Left kidney (tissue), 8 donors: ENCODE data around the gene PLEKHF1. TPM values are rescaled to one million over a fixed set of nuclear protein-coding genes. Genes with fewer than 3 reads are reported as not detected.
"Not testable (repeated sequence)": the region's sequence is repeated elsewhere in the genome, so short reads cannot be mapped to it uniquely, and the experiment has no call there.

Experiments used
- DNase-seq: peaks from one replicate; pipeline ENCODE4 v3.0.0-alpha.2; 2013
- long read RNA-seq, 8 donors: transcript quantifications; one replicate each; lab custom pipeline, GENCODE V29; 2026
- polyA plus RNA-seq: library from polyadenylated mRNA; unstranded; fragments of 120-200 nt; gene quantifications from one replicate; pipeline ENCODE4 v1.2.1, GENCODE V29; 2013; ENCODE audit not compliant: insufficient read length

The PLEKHF1 gene, protein sequence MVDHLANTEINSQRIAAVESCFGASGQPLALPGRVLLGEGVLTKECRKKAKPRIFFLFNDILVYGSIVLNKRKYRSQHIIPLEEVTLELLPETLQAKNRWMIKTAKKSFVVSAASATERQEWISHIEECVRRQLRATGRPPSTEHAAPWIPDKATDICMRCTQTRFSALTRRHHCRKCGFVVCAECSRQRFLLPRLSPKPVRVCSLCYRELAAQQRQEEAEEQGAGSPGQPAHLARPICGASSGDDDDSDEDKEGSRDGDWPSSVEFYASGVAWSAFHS
- polyA plus RNA-seq: 1.2 TPM
- long read RNA-seq, donor 1, partial matches to known transcripts: 0 of 3 reads
- long read RNA-seq, donor 1, other reads (novel, unspliced or antisense): 0 of 3 reads
- long read RNA-seq, donor 2, partial matches to known transcripts: 0 of 2 reads
- long read RNA-seq, donor 2, other reads (novel, unspliced or antisense): 0 of 2 reads
- long read RNA-seq, donor 3, partial matches to known transcripts: 0 of 2 reads
- long read RNA-seq, donor 3, other reads (novel, unspliced or antisense): 0 of 2 reads
- long read RNA-seq, donor 4: 0 reads
- long read RNA-seq, donor 5, partial matches to known transcripts: 0 of 3 reads
- long read RNA-seq, donor 5, other reads (novel, unspliced or antisense): 0 of 3 reads
- long read RNA-seq, donor 6, partial matches to known transcripts: 0 of 3 reads
- long read RNA-seq, donor 6, other reads (novel, unspliced or antisense): 0 of 3 reads
- long read RNA-seq, donor 7: 0 reads
- long read RNA-seq, donor 8: 0 reads

DNA sequence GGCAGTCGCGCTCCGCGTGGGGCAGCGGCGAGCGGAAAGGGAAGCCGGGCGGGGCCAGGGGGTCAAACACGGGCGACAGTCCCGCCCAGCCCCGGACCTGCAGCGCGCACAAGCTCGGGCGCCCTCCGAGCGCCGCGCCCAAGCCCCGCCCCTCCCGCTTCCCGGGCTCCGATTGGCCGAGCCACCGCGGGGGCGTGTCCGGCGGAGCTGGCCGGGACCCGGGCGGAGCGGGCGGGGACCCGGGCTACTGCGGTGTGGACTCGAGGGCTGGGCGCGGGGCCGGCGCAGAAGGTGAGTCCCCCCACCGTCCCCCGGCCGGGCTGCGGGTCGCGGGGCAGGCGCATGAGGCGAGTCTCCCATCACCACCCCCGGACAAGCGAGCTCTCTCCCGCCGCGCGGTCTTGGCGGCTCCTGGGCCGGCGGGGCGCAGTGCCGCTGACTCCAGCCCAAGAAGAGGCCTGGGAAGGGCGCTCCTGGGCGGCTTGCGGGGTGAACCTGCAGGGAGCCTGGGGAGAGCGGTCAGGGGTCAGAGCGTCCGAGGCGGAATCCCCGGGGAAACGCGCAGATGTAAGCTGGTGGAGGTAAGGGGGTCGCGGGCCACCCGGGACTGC, at the start of gene PLEKHF1:
Gene PLEKHF1, plus strand, starts transcription at position 247 of the 611 bp plus-strand sequence. CDS start 8,379 bp downstream, outside the sequence.
- peak; percentile 83 for DNase-seq

GRCh38 chr19:29615891-29616425, 49.3 kb upstream of the PLEKHF1 start:
- no peak for DNase-seq

- no peak for DNase-seq
These were observed 48.7 kb upstream of the PLEKHF1 start for GRCh38 chr19:29616541-29616940.

DNA sequence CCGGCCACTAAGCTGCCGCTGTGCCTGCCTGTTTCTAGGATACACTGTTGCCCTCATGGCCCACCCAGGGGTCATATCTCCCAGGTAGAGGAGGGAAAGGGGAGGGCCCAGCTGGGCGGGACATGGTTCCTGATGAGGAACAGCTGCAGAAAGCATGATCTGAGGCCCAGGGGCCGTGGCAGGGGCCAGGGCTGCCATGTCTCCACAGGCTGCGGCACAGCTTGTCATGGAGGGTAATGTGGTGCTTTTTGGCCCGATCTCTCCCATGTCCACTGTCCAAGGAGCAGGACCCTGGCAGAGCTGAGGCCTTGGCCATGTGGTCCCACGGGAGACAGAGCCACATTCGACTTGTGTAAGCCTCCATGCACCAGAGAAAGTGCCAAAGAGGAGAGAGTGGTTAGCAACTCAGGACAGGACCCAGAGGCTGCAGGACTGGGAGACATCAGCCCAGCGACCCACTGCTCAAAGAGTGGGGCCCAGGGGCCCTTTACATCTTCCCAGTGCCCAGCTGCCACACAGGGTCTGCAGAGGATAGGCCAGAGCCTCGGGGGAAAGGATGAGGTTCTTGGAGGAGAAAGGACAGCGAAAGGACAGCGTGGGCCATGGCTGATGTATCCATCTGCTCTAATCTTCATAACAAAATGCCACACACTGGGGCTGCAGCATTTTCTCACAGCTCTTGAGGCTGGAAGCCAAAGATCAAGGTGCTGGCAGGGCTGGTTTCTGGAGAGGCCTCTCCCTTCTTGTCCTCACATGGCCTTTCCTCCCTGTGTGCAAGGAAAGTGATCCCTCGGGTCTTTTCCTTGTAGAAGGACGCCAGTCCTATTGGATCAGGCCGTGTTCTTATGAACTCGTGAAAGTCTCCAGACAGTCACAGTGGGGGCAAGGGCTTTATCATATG, 47.6 kb upstream of the PLEKHF1 start:
- no peak for DNase-seq

DNA sequence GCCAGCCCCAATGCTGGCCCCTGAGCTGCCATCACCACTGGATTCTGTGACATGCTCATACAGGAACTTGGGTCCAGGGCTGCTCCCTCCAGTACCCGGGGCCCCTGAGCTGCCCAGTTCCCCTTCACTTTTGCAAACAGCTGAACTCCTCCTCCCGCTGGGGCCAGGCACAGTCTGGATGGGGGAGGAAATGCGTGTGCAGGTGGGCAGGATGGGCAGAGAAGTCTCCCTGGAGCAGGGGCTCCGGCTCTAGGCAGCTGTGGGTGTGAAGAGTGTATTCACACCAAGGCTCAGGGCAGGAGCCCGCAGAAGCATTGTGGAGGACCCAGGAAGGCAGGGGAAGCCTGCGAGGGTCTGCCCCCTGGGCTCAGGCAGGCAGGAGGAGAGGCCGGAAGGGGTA, 46.8 kb upstream of the PLEKHF1 start:
- no peak for DNase-seq

- DNase-seq: no peak
These were observed 46.4 kb upstream of the PLEKHF1 start for GRCh38 chr19:29618871-29619270.

DNA sequence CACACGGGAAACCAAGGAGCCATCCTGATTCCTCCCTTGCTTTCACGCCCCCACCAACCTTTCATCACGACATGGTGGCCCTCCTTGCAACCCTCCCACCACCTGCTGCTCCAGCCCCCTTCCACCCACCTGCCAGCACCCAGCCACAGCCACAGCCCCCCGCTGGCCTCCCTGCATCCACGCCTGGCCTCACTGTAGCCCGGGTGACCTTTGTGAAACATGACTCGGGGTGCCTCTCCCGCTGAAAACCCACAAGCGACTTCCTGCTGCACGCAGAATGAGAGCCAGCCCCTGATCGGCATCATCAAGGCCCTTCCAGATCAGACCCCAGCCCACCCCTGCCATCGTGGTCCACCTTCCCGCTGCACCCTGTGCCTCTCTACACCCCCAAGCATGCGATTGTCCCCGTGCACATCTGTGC, 44.3 kb upstream of the PLEKHF1 start:
- no peak for DNase-seq

- no peak for DNase-seq
These were observed 42.8 kb upstream of the PLEKHF1 start for GRCh38 chr19:29622166-29623070.

DNA sequence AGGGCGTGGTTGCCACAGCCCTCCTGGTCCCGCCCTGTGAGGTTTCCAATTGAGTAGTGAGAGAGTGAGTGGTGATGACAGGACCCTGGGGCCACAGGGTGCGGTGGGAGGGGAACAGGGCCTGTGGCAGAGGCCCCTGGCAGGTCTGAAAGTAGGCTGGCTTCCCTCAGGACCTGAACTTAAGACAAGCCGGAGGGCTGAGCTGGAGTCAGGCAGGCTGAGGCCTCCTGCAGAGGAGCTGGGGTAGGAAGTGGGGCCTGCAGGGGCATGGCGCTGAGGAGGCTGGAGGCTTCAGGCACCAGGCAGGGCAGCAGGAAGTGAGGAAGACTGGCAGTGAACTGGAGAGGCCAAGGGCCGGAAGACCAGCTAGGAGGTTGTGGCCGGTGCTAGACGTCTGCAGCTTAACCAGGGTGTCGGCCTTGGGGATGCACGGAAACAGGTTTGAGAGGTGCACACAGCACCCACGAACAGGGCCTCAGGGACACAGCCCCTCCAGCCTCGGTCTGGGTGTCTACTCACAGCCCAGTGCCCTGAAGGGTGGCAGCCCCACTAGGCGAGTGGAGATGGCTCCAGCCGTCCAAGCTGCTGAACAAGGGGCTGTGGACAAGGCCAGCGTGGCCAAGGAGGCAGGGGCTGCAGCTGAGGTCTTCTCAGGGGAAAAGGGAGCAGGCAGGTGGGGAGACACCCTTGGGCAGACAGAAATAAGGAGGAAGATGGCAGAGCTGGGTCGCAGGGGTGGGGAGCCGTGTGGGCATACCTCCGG, 41.4 kb upstream of the PLEKHF1 start:
- no peak for DNase-seq

GRCh38 chr19:29624489-29625185, 40.6 kb upstream of the PLEKHF1 start:
- no peak for DNase-seq

DNA sequence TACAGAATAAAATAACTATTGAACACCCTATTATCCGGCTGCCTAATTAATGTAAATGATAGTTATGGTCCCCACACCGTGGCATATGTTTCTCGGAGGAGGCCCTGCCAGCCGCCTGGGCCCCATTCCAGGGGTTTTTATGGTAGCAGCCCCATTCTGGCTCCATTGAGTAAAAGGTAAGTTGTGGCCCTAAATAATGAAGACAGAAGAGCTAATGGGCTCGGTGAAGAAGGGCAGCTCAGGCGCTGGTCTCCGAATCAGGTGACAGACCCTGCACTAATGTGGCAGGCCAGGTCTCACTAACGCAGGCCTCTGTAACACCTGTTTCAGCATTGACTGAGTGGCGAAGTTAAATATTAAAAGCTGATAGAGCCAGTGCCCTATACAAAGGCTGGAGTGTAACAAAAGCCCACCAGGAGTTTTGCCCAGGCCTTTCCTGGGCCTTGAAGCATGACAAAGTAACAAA, 40.0 kb upstream of the PLEKHF1 start:
- DNase-seq: no peak

GRCh38 chr19:29626386-29626785, 38.9 kb upstream of the PLEKHF1 start:
- no peak for DNase-seq

GRCh38 chr19:29626832-29627231, 38.4 kb upstream of the PLEKHF1 start:
- DNase-seq: not testable (repeated sequence)

DNA sequence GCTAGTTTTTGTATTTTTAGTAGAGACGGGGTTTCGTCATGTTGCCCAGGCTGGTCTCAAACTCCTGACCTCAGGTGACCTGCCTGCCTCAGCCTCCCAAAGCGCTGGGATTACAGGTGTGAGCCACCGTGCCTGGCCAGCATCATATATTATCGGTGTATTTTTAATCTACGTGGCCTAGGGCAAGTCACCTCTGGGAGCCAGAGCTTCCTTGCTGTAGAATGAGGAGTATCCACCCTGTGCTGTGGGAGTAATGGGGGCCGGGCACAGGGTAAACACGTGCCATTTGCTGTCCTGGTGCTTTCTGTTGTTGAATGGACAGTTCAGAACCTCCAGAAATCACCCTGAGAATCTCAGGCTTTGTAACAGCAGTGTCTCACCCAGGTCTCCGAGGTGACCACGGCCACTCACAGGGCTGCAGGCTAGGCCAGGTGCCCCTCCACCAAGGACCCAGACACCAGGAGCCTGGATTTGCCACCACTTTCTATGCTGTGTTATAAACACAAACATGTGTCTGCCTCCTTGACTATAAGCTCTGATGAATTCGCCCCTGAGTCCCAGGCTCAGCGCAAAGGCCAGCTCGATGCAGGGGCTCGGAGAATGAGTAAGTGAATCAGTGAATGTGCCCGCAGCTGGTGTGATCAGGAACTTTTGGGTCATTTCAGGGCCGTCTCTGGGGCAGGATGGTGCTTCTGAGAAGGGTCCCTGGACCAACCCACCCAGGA, 36.4 kb upstream of the PLEKHF1 start:
- no peak for DNase-seq

DNA sequence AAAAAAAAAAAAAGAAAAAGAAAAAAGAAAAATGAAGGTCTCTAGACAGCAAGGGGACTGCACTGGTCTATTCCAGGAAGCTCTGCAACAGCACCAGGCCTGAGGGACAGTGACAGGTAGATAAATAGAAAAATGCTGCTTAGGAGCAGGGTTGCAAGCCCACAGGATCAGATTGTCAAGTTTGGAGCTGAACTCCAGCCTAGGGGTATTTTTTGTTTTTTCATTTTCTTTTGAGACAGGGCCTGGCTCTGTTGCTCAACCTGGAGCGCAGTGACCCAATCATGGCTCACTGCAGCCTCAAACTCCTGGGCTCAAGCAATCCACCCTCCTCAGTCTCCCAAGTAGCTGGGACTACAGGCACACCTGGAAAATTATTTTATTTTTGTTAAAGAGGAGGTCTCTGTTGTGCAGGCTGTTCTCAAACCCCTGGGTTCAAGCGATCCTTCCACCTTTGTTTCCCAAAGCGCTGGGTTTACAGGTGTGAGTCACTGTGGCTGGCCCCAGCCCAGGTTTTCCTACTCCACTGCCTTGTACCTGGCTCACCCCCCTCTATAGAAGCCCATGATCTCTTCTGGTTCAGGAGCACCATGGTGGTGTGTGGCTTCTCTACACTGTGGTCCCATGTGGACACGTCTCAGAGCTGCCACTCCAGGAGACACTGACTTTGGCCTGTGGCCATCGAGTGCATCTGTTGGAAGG, 35.3 kb upstream of the PLEKHF1 start:
- DNase-seq: no peak

- DNase-seq: no peak
These were observed 34.6 kb upstream of the PLEKHF1 start for GRCh38 chr19:29630655-29631054.

- DNase-seq: no peak
These were observed 33.8 kb upstream of the PLEKHF1 start for GRCh38 chr19:29631450-29631849.
